GM19467 (cell line): ENCODE measurements around the gene WHRN.

Experiments
- ATAC-seq: cut with Tn5 transposase; IDR thresholded peaks from one replicate; pipeline ENCODE4 v1.9.1; 2021; ENCODE audit warnings: mild to moderate bottlenecking, moderate library complexity; ENCODE audit not compliant: unreplicated experiment

WHRN gene

GRCh38 chr9:114404531-114404930 is 100.7 kb downstream of the WHRN start:
- no peak for ATAC-seq

- no peak for ATAC-seq
Measured at GRCh38 chr9:114403153-114403756, 102.0 kb downstream of the WHRN start.

GRCh38 chr9:114401344-114401743 is 103.9 kb downstream of the WHRN start:
- no peak for ATAC-seq

- ATAC-seq: no peak
Measured at GRCh38 chr9:114400772-114401171, 104.5 kb downstream of the WHRN start.

- no peak for ATAC-seq
Measured at GRCh38 chr9:114400219-114400618, 105.1 kb downstream of the WHRN start.

GRCh38 chr9:114399381-114399780 is 105.9 kb downstream of the WHRN start:
- ATAC-seq: no peak

GRCh38 chr9:114397848-114398605 is 107.2 kb downstream of the WHRN start:
- peak; percentile 75 for ATAC-seq

- no peak for ATAC-seq
Measured at GRCh38 chr9:114397219-114397847, 107.9 kb downstream of the WHRN start.

GRCh38 chr9:114396558-114397218 is 108.6 kb downstream of the WHRN start:
- no peak for ATAC-seq

GRCh38 chr9:114395768-114396167 is 109.5 kb downstream of the WHRN start:
- no peak for ATAC-seq

GRCh38 chr9:114395334-114395617 is 110.0 kb downstream of the WHRN start:
- ATAC-seq: no peak

GRCh38 chr9:114394523-114395333 is 110.5 kb downstream of the WHRN start:
- no peak for ATAC-seq

- ATAC-seq: no peak
Measured at GRCh38 chr9:114392749-114393112, 112.5 kb downstream of the WHRN start.

GRCh38 chr9:114390952-114391351 is 114.3 kb downstream of the WHRN start:
- ATAC-seq: no peak

- no peak for ATAC-seq
Measured at GRCh38 chr9:114389612-114390368, 115.5 kb downstream of the WHRN start.

- no peak for ATAC-seq
Measured at GRCh38 chr9:114388764-114389375, 116.4 kb downstream of the WHRN start.

- no peak for ATAC-seq
Measured at GRCh38 chr9:114388357-114388682, 117.0 kb downstream of the WHRN start.

GRCh38 chr9:114387680-114388356 is 117.5 kb downstream of the WHRN start, which contains the start of gene AKNA:
AKNA (minus strand) TSS chr9:114387982; CDS start chr9:114381333, 6,649 bp downstream.
- peak; percentile 27 for ATAC-seq
